Transverse colon (tissue), 4 donors: Measurements from ENCODE around the gene TNS1. TPM values are rescaled to one million over a fixed set of nuclear protein-coding genes. Genes with fewer than 3 reads are reported as not detected.

Experiments
- DNase-seq: peaks from one replicate; pipeline ENCODE4 v3.0.0-alpha.2; 2019
- H3K27ac ChIP-seq, 4 donors: fragments of 200-600 bp; sonication (generic); 2 replicates each; pipeline ENCODE4 v1.5.1; 2016 to 2018; ENCODE audit warnings: inconsistent platforms in 4 of 4
- H3K27me3 ChIP-seq: fragments of 200-600 bp; sonication (generic); 2 replicates; pipeline ENCODE4 v1.5.1; 2017; ENCODE audit warnings: inconsistent platforms
- H3K36me3 ChIP-seq, 4 donors: fragments of 200-600 bp; sonication (generic); 2 replicates each; pipeline ENCODE4 v1.5.1; 2017 to 2019; ENCODE audit warnings: inconsistent platforms in 4 of 4
- H3K4me1 ChIP-seq, 4 donors: fragments of 200-600 bp; sonication (generic); 2 replicates each; pipeline ENCODE4 v1.5.1; 2017 to 2020; ENCODE audit warnings: inconsistent platforms in 4 of 4
- H3K4me3 ChIP-seq, 4 donors: fragments of 200-600 bp; sonication (generic); 1 replicate in 1 of 4; 2 replicates in 3 of 4; pipeline versions ENCODE4 v1.5.1 to v1.6.1; 2017 to 2019; ENCODE audit warnings: inconsistent platforms in 4 of 4
- H3K9me3 ChIP-seq, 2 donors: fragments of 200-600 bp; sonication (generic); 2 replicates each; pipeline ENCODE4 v1.5.1; 2017 to 2019; ENCODE audit warnings: inconsistent platforms in 2 of 2
- EP300 ChIP-seq: sonication (generic); formaldehyde crosslinking; IDR thresholded peaks from one replicate; pipeline ENCODE4 v1.6.1; 2017; ENCODE audit warnings: antibody characterized with exemption, low read depth
- POLR2A ChIP-seq: fragments of 450-650 bp; IDR thresholded peaks from one replicate; pipeline ENCODE4 v1.6.1; 2016; ENCODE audit warnings: antibody characterized with exemption, mild to moderate bottlenecking, moderate library complexity
- POLR2AphosphoS5 ChIP-seq, 3 donors: sonication (generic); formaldehyde crosslinking; IDR thresholded peaks; one replicate each; pipeline ENCODE4 v1.6.1; 2016; ENCODE audit warnings: antibody characterized with exemption in 3 of 3
- WGBS, 2 donors: methylation state at CpG; one replicate each; pipeline ENCODE4 v1.1.5; 2018; ENCODE audit warnings: low coverage in 1 of 2; 5-methylcytosine and 5-hydroxymethylcytosine counted together
- in situ Hi-C, 4 donors: fragments of 200-750 bp; cut with MboI; loops; one replicate each; pipeline versions ENCODE4 v1.15.0 to v1.15.1; 2017; ENCODE audit warnings: low sequenced_read_pairs in 3 of 4, low pct_ligation_motif_present in 1 of 4, low pct_unique_long_range_greater_than_20kb in 1 of 4
- intact Hi-C: fragments of 100-400 bp; cut with DNase I; formaldehyde crosslinking; loops from one replicate; pipeline ENCODE4 v1.15.1; 2023; ENCODE audit warnings: low total_unique reads
- total RNA-seq, 4 donors: library from RNA; depleted of rRNA; stranded (reverse); fragments of >200 nt; gene quantifications; one replicate each; pipeline ENCODE4 v1.1.0, GENCODE V29; 2016
- TF ChIP-seq, protein P1 (sequence below), 5 experiments: fragments of 200-600 bp in 3 of 5; fragments of 450-650 bp in 2 of 5; sonication (generic) in 3 of 5; IDR thresholded peaks; 1 replicate in 2 of 5; 2 replicates in 3 of 5; pipeline ENCODE4 v1.5.1; 2016 to 2017; ENCODE audit warnings: antibody characterized with exemption in 5 of 5, inconsistent platforms in 3 of 5, mild to moderate bottlenecking in 2 of 5, moderate library complexity in 1 of 5

TNS1 gene
- total RNA-seq, 4 donors from 2014 or later = 101 to 487 (median 231) TPM

- H3K36me3 ChIP-seq = no peaks in the 10 kb centered on the region
- 87% methylated on average over 4 of the region's 4 CpGs; no CpG with 5 or more reads in 1 of the 2 donors for WGBS, 2 donors
- no peak for DNase-seq
Measured at GRCh38 chr2:217824223-217824622, 178.6 kb downstream of the TNS1 start.

GRCh38 chr2:217823626-217824025 is 179.2 kb downstream of the TNS1 start:
- Histone ChIP-seq H3K9me3 (no peaks in the 10 kb centered on the region), H3K27ac (peak overlapping the region in 1 of 4 donors; percentile 73), H3K36me3 (no peaks in the 10 kb centered on the region), H3K4me1 (peaks cover 11 to 28% (median 22%) of the 10 kb centered on the region in 4 donors), H3K27me3 (no peaks in the 10 kb centered on the region), H3K4me3 (no peak overlapping the region)
- no peak for DNase-seq
- in situ Hi-C loops (no loop called here), intact Hi-C loops (no loop called here)
- 69% methylated on average over 6 of the region's 6 CpGs; no CpG with 5 or more reads in 1 of the 2 donors for WGBS, 2 donors
- no peak for TF ChIP-seq POLR2AphosphoS5 (IDR thresholded peaks at IDR 0.05)
- TF ChIP-seq EP300 = no peak
- TF ChIP-seq POLR2A = no peak
- TF ChIP-seq, protein P1, sequence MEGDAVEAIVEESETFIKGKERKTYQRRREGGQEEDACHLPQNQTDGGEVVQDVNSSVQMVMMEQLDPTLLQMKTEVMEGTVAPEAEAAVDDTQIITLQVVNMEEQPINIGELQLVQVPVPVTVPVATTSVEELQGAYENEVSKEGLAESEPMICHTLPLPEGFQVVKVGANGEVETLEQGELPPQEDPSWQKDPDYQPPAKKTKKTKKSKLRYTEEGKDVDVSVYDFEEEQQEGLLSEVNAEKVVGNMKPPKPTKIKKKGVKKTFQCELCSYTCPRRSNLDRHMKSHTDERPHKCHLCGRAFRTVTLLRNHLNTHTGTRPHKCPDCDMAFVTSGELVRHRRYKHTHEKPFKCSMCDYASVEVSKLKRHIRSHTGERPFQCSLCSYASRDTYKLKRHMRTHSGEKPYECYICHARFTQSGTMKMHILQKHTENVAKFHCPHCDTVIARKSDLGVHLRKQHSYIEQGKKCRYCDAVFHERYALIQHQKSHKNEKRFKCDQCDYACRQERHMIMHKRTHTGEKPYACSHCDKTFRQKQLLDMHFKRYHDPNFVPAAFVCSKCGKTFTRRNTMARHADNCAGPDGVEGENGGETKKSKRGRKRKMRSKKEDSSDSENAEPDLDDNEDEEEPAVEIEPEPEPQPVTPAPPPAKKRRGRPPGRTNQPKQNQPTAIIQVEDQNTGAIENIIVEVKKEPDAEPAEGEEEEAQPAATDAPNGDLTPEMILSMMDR (IDR thresholded peaks at IDR 0.05) = no peak

More at GRCh38 chr2:217824223-217824622, 178.6 kb downstream of the TNS1 start:
- Histone ChIP-seq H3K4me3 (no peak overlapping the region), H3K27me3 (no peaks in the 10 kb centered on the region), H3K9me3 (no peaks in the 10 kb centered on the region), H3K4me1 (peaks cover 11 to 28% (median 22%) of the 10 kb centered on the region in 4 donors), H3K27ac (peak overlapping the region in 1 of 4 donors; percentile 73)
- intact Hi-C loops (no loop called here), in situ Hi-C loops (no loop called here)
- TF ChIP-seq EP300 (no peak), POLR2A (no peak)
- TF ChIP-seq, protein P1 (IDR thresholded peaks at IDR 0.05) = no peak

- H3K9me3 ChIP-seq = no peaks in the 10 kb centered on the region
- peaks cover 8 to 29% (median 17%) of the 10 kb centered on the region in 4 donors for H3K4me1 ChIP-seq
- H3K27me3 ChIP-seq = no peaks in the 10 kb centered on the region
- H3K36me3 ChIP-seq = no peaks in the 10 kb centered on the region
- WGBS, 2 donors = 66 to 87% methylated on average over 3 to 14 of the region's 14 CpGs
- DNase-seq = no peak
- intact Hi-C loops (no loop called here), in situ Hi-C loops (no loop called here)
- H3K4me3 ChIP-seq = no peak overlapping the region
- TF ChIP-seq, protein P1 (IDR thresholded peaks at IDR 0.05) = no peak
- TF ChIP-seq POLR2A (no peak), POLR2AphosphoS5 (IDR thresholded peaks at IDR 0.05) (no peak), EP300 (no peak)
- H3K27ac ChIP-seq = peak overlapping the region in 2 of 4 donors; percentile 21 to 73
Measured at GRCh38 chr2:217822296-217823252, 180.2 kb downstream of the TNS1 start.

- H3K27ac ChIP-seq = peak overlapping the region in 2 of 4 donors; percentile 21 to 73
- in situ Hi-C loops = no loop called here
Measured at GRCh38 chr2:217821536-217822147, 181.2 kb downstream of the TNS1 start.

More at GRCh38 chr2:217821536-217822147, 181.2 kb downstream of the TNS1 start:
- intact Hi-C loops = no loop called here
- Histone ChIP-seq H3K27me3 (no peaks in the 10 kb centered on the region), H3K9me3 (no peaks in the 10 kb centered on the region), H3K4me3 (no peak overlapping the region), H3K36me3 (no peaks in the 10 kb centered on the region), H3K4me1 (peaks cover 7 to 28% (median 16%) of the 10 kb centered on the region in 4 donors)
- no peak for TF ChIP-seq EP300
- no peak for TF ChIP-seq POLR2A
- TF ChIP-seq, protein P1 (IDR thresholded peaks at IDR 0.05) = no peak
- TF ChIP-seq POLR2AphosphoS5 (IDR thresholded peaks at IDR 0.05) = no peak
- no peak for DNase-seq
- 79% methylated on average over 9 of the region's 12 CpGs; no CpG with 5 or more reads in 1 of the 2 donors for WGBS, 2 donors
